Sigmoid colon (tissue), 4 donors: Measurements from ENCODE around the gene EEIG1.

Experiments used
- CTCF ChIP-seq, 4 experiments: fragments of 450-650 bp in 3 of 4; fragments of 200-600 bp in 1 of 4; IDR thresholded peaks; one replicate each; pipeline ENCODE4 v1.5.1; 2016 to 2019; ENCODE audit warnings: antibody characterized with exemption in 4 of 4, mild to moderate bottlenecking in 3 of 4, moderate library complexity in 2 of 4
- EP300 ChIP-seq, 4 donors: sonication (generic); formaldehyde crosslinking; IDR thresholded peaks; one replicate each; pipeline ENCODE4 v1.6.1; 2017; ENCODE audit warnings: antibody characterized with exemption in 4 of 4
- POLR2A ChIP-seq, 2 donors: fragments of 450-650 bp; IDR thresholded peaks; one replicate each; pipeline ENCODE4 v1.6.1; 2016; ENCODE audit warnings: antibody characterized with exemption in 2 of 2, mild to moderate bottlenecking in 2 of 2, moderate library complexity in 2 of 2
- POLR2AphosphoS5 ChIP-seq, 4 donors: sonication (generic); formaldehyde crosslinking; IDR thresholded peaks; one replicate each; pipeline ENCODE4 v1.6.1; 2017; ENCODE audit warnings: antibody characterized with exemption in 4 of 4

GRCh38 chr9:128026773-128027541 lies 46.2 kb upstream of the EEIG1 start:
- no peak for TF ChIP-seq CTCF (IDR thresholded peaks at IDR 0.05)
- TF ChIP-seq POLR2A (IDR thresholded peaks at IDR 0.05): no peak
- no peak for TF ChIP-seq EP300 (IDR thresholded peaks at IDR 0.05)
- no peak for TF ChIP-seq POLR2AphosphoS5 (IDR thresholded peaks at IDR 0.05)
